CD4-positive, alpha-beta T cell (primary cell): Measurements from ENCODE around the gene PHF3. TPM values are rescaled to one million over a fixed set of nuclear protein-coding genes. Genes with fewer than 3 reads are reported as not detected.
A peak's percentile ranks its signal among the peaks of the same experiment; 100 is the strongest.

ENCODE experiments used
- ATAC-seq: fragments of 200-7000 bp; cut with Tn5 transposase; one replicate; pipeline ENCODE4 v1.10.0; 2022; ENCODE audit warnings: mild to moderate bottlenecking; ENCODE audit not compliant: poor library complexity
- CTCF ChIA-PET: fragments of 350-600 bp; sonication (Branson Sonifier 250); formaldehyde crosslinking; loops from one replicate; lab custom pipeline; 2021; ENCODE audit warnings: antibody characterized with exemption, inconsistent platforms; lab: Charles Lee
- POLR2A ChIA-PET: fragments of 350-600 bp; sonication (Branson Sonifier 250); formaldehyde crosslinking; loops from one replicate; lab custom pipeline; 2021; ENCODE audit warnings: antibody characterized with exemption, inconsistent platforms; lab: Charles Lee
- DNase-seq, 14 experiments: peaks; one replicate each; pipeline ENCODE4 v3.0.0-alpha.2; 2013 to 2020; ENCODE audit warnings: mixed read lengths in 2 of 14
- H3K27ac ChIP-seq, 2 donors: one replicate each; pipeline versions ENCODE4 v1.5.1 to v1.7.0; 2013; ENCODE audit warnings: low read length in 2 of 2, low read depth in 1 of 2, mild to moderate bottlenecking in 1 of 2
- H3K27me3 ChIP-seq, 2 experiments: 1 replicate in 1 of 2; 2 replicates in 1 of 2; pipeline versions ENCODE4 v1.6.1 to v1.7.0; 2013; ENCODE audit warnings: low read length in 2 of 2, control low read depth in 1 of 2, mild to moderate bottlenecking in 1 of 2, moderate library complexity in 1 of 2; ENCODE audit not compliant: insufficient read depth in 2 of 2, control insufficient read depth in 1 of 2
- H3K36me3 ChIP-seq: one replicate; pipeline ENCODE4 v1.6.1; 2013; ENCODE audit warnings: low read length, control low read depth; ENCODE audit not compliant: insufficient read depth
- H3K4me1 ChIP-seq: one replicate; pipeline ENCODE4 v1.6.1; 2013; ENCODE audit warnings: low read length, control low read depth; ENCODE audit not compliant: insufficient read depth
- H3K4me3 ChIP-seq: one replicate; pipeline ENCODE4 v1.5.1; 2013; ENCODE audit warnings: mild to moderate bottlenecking, low read length, moderate library complexity
- H3K9me3 ChIP-seq, 2 experiments: 1 replicate in 1 of 2; 2 replicates in 1 of 2; pipeline versions ENCODE4 v1.6.1 to v1.7.0; 2013; ENCODE audit warnings: low read length in 2 of 2, mild to moderate bottlenecking in 2 of 2, control low read depth in 1 of 2, moderate library complexity in 1 of 2; ENCODE audit not compliant: control insufficient read depth in 1 of 2, insufficient read depth in 1 of 2
- H3K27ac Mint-ChIP-seq: one replicate; pipeline ENCODE4 v1.8.0; 2020; ENCODE audit warnings: mixed read lengths
- H3K27me3 Mint-ChIP-seq: one replicate; pipeline ENCODE4 v1.8.0; 2021; ENCODE audit warnings: mixed read lengths
- H3K36me3 Mint-ChIP-seq: one replicate; pipeline ENCODE4 v1.8.0; 2021; ENCODE audit warnings: low read depth, mixed read lengths
- H3K4me1 Mint-ChIP-seq: one replicate; pipeline ENCODE4 v1.8.0; 2021; ENCODE audit warnings: low read depth, mixed read lengths
- H3K4me3 Mint-ChIP-seq: one replicate; pipeline ENCODE4 v1.8.0; 2020; ENCODE audit warnings: mild to moderate bottlenecking, mixed read lengths
- H3K9me3 Mint-ChIP-seq: one replicate; pipeline ENCODE4 v1.8.0; 2020; ENCODE audit warnings: mixed read lengths
- CTCF ChIP-seq: fragments of 200-600 bp; IDR thresholded peaks from one replicate; pipeline ENCODE4 v1.8.0; 2022; ENCODE audit warnings: antibody characterized with exemption, mild to moderate bottlenecking
- intact Hi-C, 2 experiments: fragments of 100-400 bp; cut with DNase I in 1 of 2; cut with micrococcal nuclease in 1 of 2; formaldehyde crosslinking; loops; one replicate each; pipeline versions ENCODE4 v1.15.1 to v1.9.0; 2023 to 2025; cut with DNase I, micrococcal nuclease
- total RNA-seq, 174 experiments: library from RNA in 2 of 174; stranded (reverse) in 2 of 174; gene quantifications; one replicate each; pipeline ENCODE4 v1.2.3 and lab custom pipeline; 2021 to 2026

The PHF3 gene
- total RNA-seq, 2 experiments from 2014 or later, result 125 to 136 TPM

GRCh38 chr6:63663956-63664281 lies 28.3 kb downstream of the PHF3 start:
- no peak for ATAC-seq
- no peaks in the 10 kb centered on the region for H3K9me3 Mint-ChIP-seq
- peaks cover 90% of the 10 kb centered on the region for H3K4me1 Mint-ChIP-seq

GRCh38 chr6:63671098-63671754 lies 35.6 kb downstream of the PHF3 start:
- ChIA-PET CTCF (no interaction called here), POLR2A (no interaction called here)
- DNase-seq (no peak), ATAC-seq (no peak)
- Mint-ChIP-seq H3K4me1 (peaks cover 59% of the 10 kb centered on the region), H3K4me3 (no peak overlapping the region), H3K27me3 (no peaks in the 10 kb centered on the region), H3K36me3 (peaks cover 54% of the 10 kb centered on the region), H3K9me3 (no peaks in the 10 kb centered on the region), H3K27ac (peak overlapping the region; percentile 15)
- TF ChIP-seq CTCF, result no peak
- Histone ChIP-seq H3K27ac (no peak overlapping the region), H3K4me3 (no peak overlapping the region), H3K36me3 (peaks cover 11% of the 10 kb centered on the region), H3K9me3 (no peaks in the 10 kb centered on the region), H3K27me3 (no peaks in the 10 kb centered on the region), H3K4me1 (no peaks in the 10 kb centered on the region)
- intact Hi-C loops, result no loop called here

More at GRCh38 chr6:63663956-63664281, 28.3 kb downstream of the PHF3 start:
- peaks cover 20% of the 10 kb centered on the region for H3K4me1 ChIP-seq
- H3K36me3 ChIP-seq, result peaks cover 4% of the 10 kb centered on the region
- Mint-ChIP-seq H3K27ac (no peak overlapping the region), H3K4me3 (no peak overlapping the region), H3K36me3 (peaks cover 15% of the 10 kb centered on the region), H3K27me3 (no peaks in the 10 kb centered on the region)
- TF ChIP-seq CTCF, result no peak
- H3K27ac ChIP-seq, result no peak overlapping the region
- H3K4me3 ChIP-seq, result no peak overlapping the region
- H3K9me3 ChIP-seq, result no peaks in the 10 kb centered on the region
- intact Hi-C loops, result no loop called here
- POLR2A ChIA-PET, result interaction anchor here (1.2 kb wide), 1 partner anchor 28 kb away, joined by 9 read pairs; the partner anchor contains the start of gene PHF3
- CTCF ChIA-PET, result interaction anchor here (1.0 to 1.6 kb wide), 2 partner anchors 19 to 65 kb away, joined by 3 to 8 read pairs; no protein-coding TSS in a partner anchor
- no peak for DNase-seq
- H3K27me3 ChIP-seq, result no peaks in the 10 kb centered on the region

GRCh38 chr6:63672582-63673129 lies 37.1 kb downstream of the PHF3 start:
- Mint-ChIP-seq H3K4me1 (peaks cover 46% of the 10 kb centered on the region), H3K36me3 (peaks cover 48% of the 10 kb centered on the region), H3K27me3 (no peaks in the 10 kb centered on the region), H3K9me3 (no peaks in the 10 kb centered on the region), H3K4me3 (peak overlapping the region; percentile 4), H3K27ac (no peak overlapping the region)
- Histone ChIP-seq H3K9me3 (no peaks in the 10 kb centered on the region), H3K4me3 (no peak overlapping the region), H3K27me3 (no peaks in the 10 kb centered on the region), H3K27ac (no peak overlapping the region), H3K36me3 (peaks cover 11% of the 10 kb centered on the region), H3K4me1 (no peaks in the 10 kb centered on the region)
- POLR2A ChIA-PET, result no interaction called here
- CTCF ChIA-PET, result interaction anchor here (1.0 kb wide), 1 partner anchor 37 kb away, joined by 4 read pairs; the partner anchor contains the start of gene PHF3
- ATAC-seq, result no peak
- no peak for TF ChIP-seq CTCF
- intact Hi-C loops, result no loop called here
- no peak for DNase-seq
